NT2/D1 (cell line): Measurements from ENCODE around the gene NPFF.
"Not testable (repeated sequence)": the region's sequence is repeated elsewhere in the genome, so short reads cannot be mapped to it uniquely, and the experiment has no call there.

Experiments
- DNase-seq: peaks from one replicate; pipeline ENCODE4 v3.0.0-alpha.2; 2011; ENCODE audit warnings: low read depth, low spot score
- H3K27me3 ChIP-seq: 2 replicates; pipeline ENCODE4 v1.6.0; 2011; ENCODE audit warnings: mild to moderate bottlenecking; ENCODE audit not compliant: insufficient read length, insufficient read depth
- H3K36me3 ChIP-seq: 2 replicates; pipeline ENCODE4 v1.6.1; 2011; ENCODE audit warnings: mild to moderate bottlenecking, low read length, mixed read lengths; ENCODE audit not compliant: insufficient read depth, insufficient read length
- H3K4me1 ChIP-seq: 2 replicates; pipeline ENCODE4 v1.5.1; 2011; ENCODE audit not compliant: insufficient read depth, insufficient read length
- H3K4me3 ChIP-seq: 2 replicates; pipeline ENCODE4 v1.5.1; 2011; ENCODE audit warnings: low read depth; ENCODE audit not compliant: insufficient read length
- H3K9ac ChIP-seq: 2 replicates; pipeline ENCODE4 v1.6.0; 2011; ENCODE audit warnings: low read depth; ENCODE audit not compliant: insufficient read length
- H3K9me3 ChIP-seq: 2 replicates; pipeline ENCODE4 v1.5.1; 2011; ENCODE audit warnings: mild to moderate bottlenecking, low read length; ENCODE audit not compliant: insufficient read depth
- SUZ12 ChIP-seq: IDR thresholded peaks from 2 replicates; pipeline ENCODE4 v1.6.1; 2011; ENCODE audit not compliant: insufficient read length, insufficient read depth; ENCODE audit errors: extremely low read depth
- YY1 ChIP-seq: IDR thresholded peaks from 2 replicates; pipeline ENCODE4 v1.6.1; 2011; ENCODE audit not compliant: insufficient read length, insufficient read depth
- ZNF274 ChIP-seq: IDR thresholded peaks from 2 replicates; pipeline ENCODE4 v1.6.1; 2011; ENCODE audit warnings: mild to moderate bottlenecking, low read depth, low read length

The NPFF gene

GRCh38 chr12:53484686-53485575, 22.4 kb downstream of the NPFF start:
- no peak for DNase-seq
- H3K9me3 ChIP-seq: no peaks in the 10 kb centered on the region
- peaks cover 76% of the 10 kb centered on the region for H3K36me3 ChIP-seq
- no peak overlapping the region for H3K4me3 ChIP-seq
- no peak for TF ChIP-seq SUZ12
- no peak for TF ChIP-seq ZNF274
- no peak for TF ChIP-seq YY1
- H3K9ac ChIP-seq: no peak overlapping the region
- H3K4me1 ChIP-seq: peaks cover 3% of the 10 kb centered on the region
- no peaks in the 10 kb centered on the region for H3K27me3 ChIP-seq

- no peaks in the 10 kb centered on the region for H3K27me3 ChIP-seq
- H3K9me3 ChIP-seq: no peaks in the 10 kb centered on the region
- H3K4me1 ChIP-seq: peaks cover 3% of the 10 kb centered on the region
- TF ChIP-seq YY1 (no peak), SUZ12 (no peak), ZNF274 (no peak)
- no peak for DNase-seq
- H3K9ac ChIP-seq: no peak overlapping the region
- H3K4me3 ChIP-seq: no peak overlapping the region
- H3K36me3 ChIP-seq: peaks cover 85% of the 10 kb centered on the region
These were observed 23.3 kb downstream of the NPFF start for GRCh38 chr12:53483979-53484377.

GRCh38 chr12:53483225-53483978, 23.9 kb downstream of the NPFF start:
- TF ChIP-seq ZNF274 (no peak), SUZ12 (no peak), YY1 (no peak)
- Histone ChIP-seq H3K36me3 (peaks cover 91% of the 10 kb centered on the region), H3K9me3 (no peaks in the 10 kb centered on the region), H3K27me3 (no peaks in the 10 kb centered on the region), H3K4me3 (no peak overlapping the region), H3K9ac (no peak overlapping the region), H3K4me1 (peaks cover 3% of the 10 kb centered on the region)
- DNase-seq: no peak

GRCh38 chr12:53482626-53483168, 24.6 kb downstream of the NPFF start:
- no peak overlapping the region for H3K9ac ChIP-seq
- no peak overlapping the region for H3K4me3 ChIP-seq
- no peaks in the 10 kb centered on the region for H3K27me3 ChIP-seq
- peaks cover 3% of the 10 kb centered on the region for H3K4me1 ChIP-seq
- H3K9me3 ChIP-seq: no peaks in the 10 kb centered on the region
- no peak for TF ChIP-seq YY1
- TF ChIP-seq SUZ12: no peak
- no peak for TF ChIP-seq ZNF274
- peaks cover 93% of the 10 kb centered on the region for H3K36me3 ChIP-seq
- DNase-seq: no peak

- H3K4me1 ChIP-seq: peaks cover 3% of the 10 kb centered on the region
- no peak overlapping the region for H3K9ac ChIP-seq
- H3K36me3 ChIP-seq: peaks cover 91% of the 10 kb centered on the region
- no peak for DNase-seq
- no peak overlapping the region for H3K4me3 ChIP-seq
- no peaks in the 10 kb centered on the region for H3K9me3 ChIP-seq
- no peaks in the 10 kb centered on the region for H3K27me3 ChIP-seq
- TF ChIP-seq YY1: no peak
- TF ChIP-seq SUZ12: no peak
- TF ChIP-seq ZNF274: no peak
These were observed 25.2 kb downstream of the NPFF start for GRCh38 chr12:53481939-53482586.

GRCh38 chr12:53481458-53481857, 25.8 kb downstream of the NPFF start:
- DNase-seq, H3K4me1 ChIP-seq, H3K9me3 ChIP-seq, H3K9ac ChIP-seq, H3K4me3 ChIP-seq, H3K27me3 ChIP-seq: not testable (repeated sequence)
- H3K36me3 ChIP-seq: peaks cover 91% of the 10 kb centered on the region
